Upper lobe of left lung (tissue), 4 donors: Measurements from ENCODE around the gene SHISA5.
A peak's percentile ranks its signal among the peaks of the same experiment; 100 is the strongest.

Experiments
- CTCF ChIP-seq, 6 experiments: fragments of 450-650 bp in 4 of 6; fragments of 200-600 bp in 2 of 6; sonication (generic) in 2 of 6; IDR thresholded peaks; one replicate each; pipeline ENCODE4 v1.5.1; 2016 to 2019; ENCODE audit warnings: antibody characterized with exemption in 6 of 6
- EP300 ChIP-seq, 4 donors: sonication (generic); formaldehyde crosslinking; IDR thresholded peaks; one replicate each; pipeline ENCODE4 v1.5.1; 2017; ENCODE audit warnings: antibody characterized with exemption in 4 of 4, control low read depth in 2 of 4
- POLR2A ChIP-seq, 4 donors: fragments of 450-650 bp; IDR thresholded peaks; one replicate each; pipeline ENCODE4 v1.5.1; 2016 to 2017; ENCODE audit warnings: antibody characterized with exemption in 4 of 4, mild to moderate bottlenecking in 2 of 4
- POLR2AphosphoS5 ChIP-seq, 2 donors: sonication (generic); formaldehyde crosslinking; IDR thresholded peaks; one replicate each; pipeline ENCODE4 v1.5.1; 2017; ENCODE audit warnings: antibody characterized with exemption in 2 of 2

DNA sequence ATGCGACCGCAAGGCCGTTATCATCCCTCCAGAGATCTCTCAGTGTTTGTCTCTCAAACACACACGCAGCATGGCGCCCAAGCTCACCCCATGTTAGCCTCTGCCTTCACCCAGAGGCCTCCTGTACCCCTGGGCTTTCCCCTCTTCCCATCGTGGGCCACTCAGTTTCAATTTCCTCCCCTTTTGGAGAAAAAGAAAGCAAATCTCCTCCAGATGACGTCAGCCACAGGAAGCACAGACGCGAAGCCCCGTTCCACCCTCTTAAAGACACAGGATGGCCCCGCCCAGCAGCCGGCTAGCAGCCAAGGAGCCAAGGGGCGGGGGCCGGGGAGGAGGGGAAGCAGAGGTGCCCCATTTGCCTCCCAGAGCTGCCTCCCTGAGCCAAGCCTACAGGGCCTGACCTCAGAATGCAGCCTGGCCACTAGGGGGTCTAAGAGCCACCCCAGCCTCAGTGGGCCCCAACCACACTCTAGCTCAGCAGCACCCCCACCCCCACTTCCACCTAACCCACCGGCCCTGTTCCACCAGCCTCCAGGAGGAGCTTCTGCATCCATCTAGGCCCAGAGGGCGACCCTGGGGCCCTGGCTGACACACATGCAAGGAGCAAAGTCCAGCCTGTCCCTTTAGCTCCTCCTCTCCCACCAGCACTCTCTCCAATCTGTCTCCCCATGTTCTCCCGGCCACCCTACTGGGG lies 30.9 kb downstream of the SHISA5 start:
- peak; percentile 38 to 70 (median 58) for TF ChIP-seq CTCF (IDR thresholded peaks at IDR 0.05)
- TF ChIP-seq POLR2A (IDR thresholded peaks at IDR 0.05): peak in 3 of 4 donors; percentile 61 to 85 (median 74)
- TF ChIP-seq POLR2AphosphoS5 (IDR thresholded peaks at IDR 0.05): peak; percentile 91 to 93
- TF ChIP-seq EP300 (IDR thresholded peaks at IDR 0.05): peak in 1 of 4 donors; percentile 15
